ENCODE results near the gene MORN5. TPM values are rescaled to one million over a fixed set of nuclear protein-coding genes. Genes with fewer than 3 reads are reported as not detected.

MORN5 gene
- total and polyA plus RNA-seq, 2 donors (not counting 1 experiment from before 2014, with no cell fraction given): not detected

- H3K4me1 Mint-ChIP-seq: no peaks in the 10 kb centered on the region
- no peaks in the 10 kb centered on the region for H3K9me3 ChIP-seq (ENCODE audit: control extremely low read depth in 1 of 3, control insufficient read depth in 2 of 3, insufficient read depth in 1 of 3, low read length in 2 of 3)
- POLR2A ChIA-PET: no interaction called here
- no peak for DNase-seq
- no peak overlapping the region for H3K4me3 Mint-ChIP-seq
- WGBS (ENCODE audit: insufficient coverage): 100% methylated on average over 3 of the region's 5 CpGs
- no peak for ATAC-seq (ENCODE audit: low read depth)
- H3K27ac Mint-ChIP-seq: no peak overlapping the region
- CTCF ChIA-PET: no interaction called here
- H3K4me2 ChIP-seq (replicated peaks; ENCODE audit: low read depth, low read length, poor library complexity, severe bottlenecking): no peak overlapping the region
- no peaks in the 10 kb centered on the region for H3K27me3 ChIP-seq (replicated peaks in 1 of 4; ENCODE audit: control extremely low read depth in 1 of 4, control insufficient read depth in 3 of 4, insufficient read depth in 4 of 4, low read length in 3 of 4)
- H3K27me3 Mint-ChIP-seq: peaks cover 12% of the 10 kb centered on the region
- H4K20me1 ChIP-seq (ENCODE audit: control insufficient read depth, insufficient read depth, low read length, poor library complexity, severe bottlenecking): no peaks in the 10 kb centered on the region
- H3K4me3 ChIP-seq (ENCODE audit: control extremely low read depth in 1 of 5, extremely low read depth in 1 of 5, insufficient read depth in 1 of 5, low read depth in 2 of 5, low read length in 4 of 5): no peak overlapping the region
- no peak overlapping the region for H3K27ac ChIP-seq (ENCODE audit: low read length in 2 of 2)
- no peak overlapping the region for H2AFZ ChIP-seq (ENCODE audit: insufficient read depth, low read depth, low read length, poor library complexity, severe bottlenecking)
- no peaks in the 10 kb centered on the region for H3K79me2 ChIP-seq (ENCODE audit: control insufficient read depth, insufficient read depth, low read length)
- no peaks in the 10 kb centered on the region for H3K9me3 Mint-ChIP-seq (ENCODE audit: insufficient read depth)
- intact Hi-C loops (cut with micrococcal nuclease): no loop called here
- H3K4me1 ChIP-seq (ENCODE audit: control insufficient read depth in 2 of 2, insufficient read depth in 2 of 2, low read length in 2 of 2): no peaks in the 10 kb centered on the region
- no peaks in the 10 kb centered on the region for H3K36me3 ChIP-seq (replicated peaks in 1 of 2; ENCODE audit: control extremely low read depth in 1 of 2, control insufficient read depth in 1 of 2, extremely low read depth in 1 of 2, insufficient read depth in 2 of 2, low read length in 1 of 2)
- TF ChIP-seq, protein P1, sequence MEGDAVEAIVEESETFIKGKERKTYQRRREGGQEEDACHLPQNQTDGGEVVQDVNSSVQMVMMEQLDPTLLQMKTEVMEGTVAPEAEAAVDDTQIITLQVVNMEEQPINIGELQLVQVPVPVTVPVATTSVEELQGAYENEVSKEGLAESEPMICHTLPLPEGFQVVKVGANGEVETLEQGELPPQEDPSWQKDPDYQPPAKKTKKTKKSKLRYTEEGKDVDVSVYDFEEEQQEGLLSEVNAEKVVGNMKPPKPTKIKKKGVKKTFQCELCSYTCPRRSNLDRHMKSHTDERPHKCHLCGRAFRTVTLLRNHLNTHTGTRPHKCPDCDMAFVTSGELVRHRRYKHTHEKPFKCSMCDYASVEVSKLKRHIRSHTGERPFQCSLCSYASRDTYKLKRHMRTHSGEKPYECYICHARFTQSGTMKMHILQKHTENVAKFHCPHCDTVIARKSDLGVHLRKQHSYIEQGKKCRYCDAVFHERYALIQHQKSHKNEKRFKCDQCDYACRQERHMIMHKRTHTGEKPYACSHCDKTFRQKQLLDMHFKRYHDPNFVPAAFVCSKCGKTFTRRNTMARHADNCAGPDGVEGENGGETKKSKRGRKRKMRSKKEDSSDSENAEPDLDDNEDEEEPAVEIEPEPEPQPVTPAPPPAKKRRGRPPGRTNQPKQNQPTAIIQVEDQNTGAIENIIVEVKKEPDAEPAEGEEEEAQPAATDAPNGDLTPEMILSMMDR (IDR thresholded peaks at IDR 0.05): no peak
- TF ChIP-seq EZH2 (IDR thresholded peaks at IDR 0.05; ENCODE audit: borderline replicate concordance, insufficient read depth, low read depth, low read length, poor library complexity, severe bottlenecking): no peak
- no peak overlapping the region for H3K9ac ChIP-seq (ENCODE audit: low read length)
These were observed 44.3 kb downstream of the MORN5 start for GRCh38 chr9:122204055-122204454.

- no peak overlapping the region for H3K4me3 Mint-ChIP-seq
- WGBS (ENCODE audit: insufficient coverage): 92% methylated on average over 12 of the region's 12 CpGs
These were observed 44.8 kb downstream of the MORN5 start for GRCh38 chr9:122204491-122204890.

More at GRCh38 chr9:122204491-122204890, 44.8 kb downstream of the MORN5 start:
- H4K20me1 ChIP-seq (ENCODE audit: control insufficient read depth, insufficient read depth, low read length, poor library complexity, severe bottlenecking): no peaks in the 10 kb centered on the region
- no peak overlapping the region for H3K9ac ChIP-seq (ENCODE audit: low read length)
- no peak overlapping the region for H3K4me3 ChIP-seq (ENCODE audit: control extremely low read depth in 1 of 5, extremely low read depth in 1 of 5, insufficient read depth in 1 of 5, low read depth in 2 of 5, low read length in 4 of 5)
- H3K4me2 ChIP-seq (replicated peaks; ENCODE audit: low read depth, low read length, poor library complexity, severe bottlenecking): no peak overlapping the region
- H3K4me1 ChIP-seq (ENCODE audit: control insufficient read depth in 2 of 2, insufficient read depth in 2 of 2, low read length in 2 of 2): no peaks in the 10 kb centered on the region
- H3K4me1 Mint-ChIP-seq: no peaks in the 10 kb centered on the region
- ChIA-PET POLR2A (no interaction called here), CTCF (no interaction called here)
- ATAC-seq (ENCODE audit: low read depth): no peak
- H2AFZ ChIP-seq (ENCODE audit: insufficient read depth, low read depth, low read length, poor library complexity, severe bottlenecking): no peak overlapping the region
- no peaks in the 10 kb centered on the region for H3K36me3 ChIP-seq (replicated peaks in 1 of 2; ENCODE audit: control extremely low read depth in 1 of 2, control insufficient read depth in 1 of 2, extremely low read depth in 1 of 2, insufficient read depth in 2 of 2, low read length in 1 of 2)
- H3K27ac Mint-ChIP-seq: no peak overlapping the region
- no peaks in the 10 kb centered on the region for H3K79me2 ChIP-seq (ENCODE audit: control insufficient read depth, insufficient read depth, low read length)
- TF ChIP-seq, protein P1 (IDR thresholded peaks at IDR 0.05): no peak
- no peak for TF ChIP-seq EZH2 (IDR thresholded peaks at IDR 0.05; ENCODE audit: borderline replicate concordance, insufficient read depth, low read depth, low read length, poor library complexity, severe bottlenecking)
- no peak overlapping the region for H3K27ac ChIP-seq (ENCODE audit: low read length in 2 of 2)
- H3K27me3 ChIP-seq (replicated peaks in 1 of 4; ENCODE audit: control extremely low read depth in 1 of 4, control insufficient read depth in 3 of 4, insufficient read depth in 4 of 4, low read length in 3 of 4): no peaks in the 10 kb centered on the region
- intact Hi-C loops (cut with micrococcal nuclease): no loop called here
- peaks cover 12% of the 10 kb centered on the region for H3K27me3 Mint-ChIP-seq
- DNase-seq: no peak
- H3K9me3 ChIP-seq (ENCODE audit: control extremely low read depth in 1 of 3, control insufficient read depth in 2 of 3, insufficient read depth in 1 of 3, low read length in 2 of 3): no peaks in the 10 kb centered on the region
- H3K9me3 Mint-ChIP-seq (ENCODE audit: insufficient read depth): no peaks in the 10 kb centered on the region
